Fibroblast of lung (primary cell): Measurements from ENCODE around the gene GCK. TPM values are rescaled to one million over a fixed set of nuclear protein-coding genes. Genes with fewer than 3 reads are reported as not detected.
A peak's percentile ranks its signal among the peaks of the same experiment; 100 is the strongest.

Experiments used
- DNase-seq, 2 donors: peaks; one replicate each; pipeline versions ENCODE4 v3.0.0 to v3.0.0-alpha.2; 2010; ENCODE audit warnings: low read depth in 2 of 2
- H2AFZ ChIP-seq: 2 replicates; pipeline ENCODE4 v1.5.1; 2012; ENCODE audit warnings: low read length, control low read depth, inconsistent platforms
- H3K27ac ChIP-seq: 2 replicates; pipeline ENCODE4 v1.5.1; 2011; ENCODE audit warnings: low read length, control low read depth; ENCODE audit not compliant: insufficient read depth
- H3K27me3 ChIP-seq: 2 replicates; pipeline ENCODE4 v1.5.1; 2011; ENCODE audit warnings: mild to moderate bottlenecking, low read length; ENCODE audit not compliant: control insufficient read depth, insufficient read depth
- H3K36me3 ChIP-seq: 2 replicates; pipeline ENCODE4 v1.5.1; 2011; ENCODE audit warnings: low read length; ENCODE audit not compliant: control insufficient read depth, insufficient read depth
- H3K4me1 ChIP-seq: 2 replicates; pipeline ENCODE4 v1.5.1; 2011; ENCODE audit warnings: low read length; ENCODE audit not compliant: control insufficient read depth, insufficient read depth; ENCODE audit errors: extremely low read depth
- H3K4me2 ChIP-seq: 2 replicates; pipeline ENCODE4 v1.5.1; 2011; ENCODE audit warnings: low read length, control low read depth; ENCODE audit not compliant: insufficient read depth; ENCODE audit errors: extremely low read depth
- H3K4me3 ChIP-seq, 4 experiments: fragments of 200-600 bp in 1 of 4; sonication (generic) in 1 of 4; replicated peaks in 1 of 4; 2 replicates each; pipeline ENCODE4 v1.5.1; 2011 to 2016; ENCODE audit warnings: low read length in 4 of 4, low read depth in 3 of 4, mild to moderate bottlenecking in 3 of 4, control low read depth in 2 of 4, inconsistent platforms in 1 of 4, mixed read lengths in 1 of 4; ENCODE audit not compliant: insufficient read depth in 1 of 4; ENCODE audit errors: control extremely low read depth in 1 of 4
- H3K79me2 ChIP-seq: 2 replicates; pipeline ENCODE4 v1.5.1; 2012; ENCODE audit warnings: mild to moderate bottlenecking, low read length, inconsistent platforms; ENCODE audit not compliant: control insufficient read depth, insufficient read depth
- H3K9ac ChIP-seq: 2 replicates; pipeline ENCODE4 v1.5.1; 2011; ENCODE audit warnings: mild to moderate bottlenecking, low read length, control low read depth; ENCODE audit not compliant: insufficient read depth
- H3K9me3 ChIP-seq: 2 replicates; pipeline ENCODE4 v1.5.1; 2012; ENCODE audit warnings: low read depth, low read length; ENCODE audit not compliant: control insufficient read depth, insufficient read depth
- H4K20me1 ChIP-seq: 2 replicates; pipeline ENCODE4 v1.5.1; 2011; ENCODE audit warnings: low read length; ENCODE audit not compliant: control insufficient read depth, insufficient read depth; ENCODE audit errors: extremely low read depth
- EZH2 ChIP-seq: IDR thresholded peaks from 2 replicates; pipeline ENCODE4 v1.5.1; 2012; ENCODE audit warnings: low read length, control low read depth, mild to moderate bottlenecking; ENCODE audit errors: missing control alignments
- polyA plus RNA-seq, 2 donors: library from polyadenylated mRNA; depleted of rRNA in 1 of 2; stranded (reverse) in 1 of 2; unstranded in 1 of 2; fragments of >200 nt; gene quantifications; 2 replicates each; pipeline ENCODE4 v1.2.1, GENCODE V29; 2011 to 2012; ENCODE audit warnings: missing spikeins in 1 of 2
- total RNA-seq: library from RNA; depleted of rRNA; stranded (reverse); fragments of >200 nt; gene quantifications from 2 replicates; pipeline ENCODE4 v1.2.1, GENCODE V29; 2014
- TF ChIP-seq, protein P1 (sequence below), 2 donors: IDR thresholded peaks in 1 of 2; conservative IDR thresholded peaks in 1 of 2; 1 replicate in 1 of 2; 2 replicates in 1 of 2; pipeline ENCODE4 v1.5.1; 2011 to 2012; ENCODE audit warnings: low read length in 2 of 2, control low read depth in 1 of 2, inconsistent platforms in 1 of 2, low read depth in 1 of 2, mild to moderate bottlenecking in 1 of 2

The GCK gene
- total and polyA plus RNA-seq, 2 donors (not counting 1 experiment from before 2014, with no cell fraction given): 0.14 to 1.7 TPM

DNA sequence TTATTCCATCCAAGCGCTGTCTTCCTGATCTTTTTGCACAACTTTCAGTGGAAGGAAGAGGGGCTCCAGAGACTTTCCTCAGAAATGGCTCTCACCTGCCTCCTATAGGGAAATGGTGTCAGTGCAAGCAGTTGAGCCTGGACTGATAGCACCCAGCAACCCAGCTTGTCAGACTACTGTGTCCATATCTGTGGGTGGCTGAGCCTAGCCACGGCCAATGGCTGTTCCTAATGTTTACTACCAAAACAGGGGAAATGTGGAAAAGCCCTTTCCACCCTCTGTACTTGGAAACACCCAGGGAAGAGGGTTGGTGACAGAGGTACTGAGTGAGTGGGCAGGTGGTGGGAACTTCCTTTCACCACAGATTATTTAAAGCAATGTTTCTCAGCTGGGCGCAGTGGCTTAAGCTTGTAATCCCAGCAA lies 7.2 kb upstream of the GCK start:
- Histone ChIP-seq H3K9ac (no peak overlapping the region), H3K27me3 (peaks cover 5% of the 10 kb centered on the region), H2AFZ (no peak overlapping the region), H3K79me2 (peaks cover 5% of the 10 kb centered on the region), H3K4me3 (no peak overlapping the region), H3K27ac (no peak overlapping the region), H3K9me3 (no peaks in the 10 kb centered on the region), H4K20me1 (no peaks in the 10 kb centered on the region), H3K4me1 (no peaks in the 10 kb centered on the region), H3K36me3 (no peaks in the 10 kb centered on the region), H3K4me2 (no peak overlapping the region)
- TF ChIP-seq, protein P1, sequence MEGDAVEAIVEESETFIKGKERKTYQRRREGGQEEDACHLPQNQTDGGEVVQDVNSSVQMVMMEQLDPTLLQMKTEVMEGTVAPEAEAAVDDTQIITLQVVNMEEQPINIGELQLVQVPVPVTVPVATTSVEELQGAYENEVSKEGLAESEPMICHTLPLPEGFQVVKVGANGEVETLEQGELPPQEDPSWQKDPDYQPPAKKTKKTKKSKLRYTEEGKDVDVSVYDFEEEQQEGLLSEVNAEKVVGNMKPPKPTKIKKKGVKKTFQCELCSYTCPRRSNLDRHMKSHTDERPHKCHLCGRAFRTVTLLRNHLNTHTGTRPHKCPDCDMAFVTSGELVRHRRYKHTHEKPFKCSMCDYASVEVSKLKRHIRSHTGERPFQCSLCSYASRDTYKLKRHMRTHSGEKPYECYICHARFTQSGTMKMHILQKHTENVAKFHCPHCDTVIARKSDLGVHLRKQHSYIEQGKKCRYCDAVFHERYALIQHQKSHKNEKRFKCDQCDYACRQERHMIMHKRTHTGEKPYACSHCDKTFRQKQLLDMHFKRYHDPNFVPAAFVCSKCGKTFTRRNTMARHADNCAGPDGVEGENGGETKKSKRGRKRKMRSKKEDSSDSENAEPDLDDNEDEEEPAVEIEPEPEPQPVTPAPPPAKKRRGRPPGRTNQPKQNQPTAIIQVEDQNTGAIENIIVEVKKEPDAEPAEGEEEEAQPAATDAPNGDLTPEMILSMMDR (conservative IDR thresholded peaks at IDR 0.05 in 1 of 2, IDR thresholded peaks at IDR 0.05 in 1 of 2; ENCODE audit: low read depth in 1 of 2, low read length in 2 of 2): peak; percentile 83 to 94
- TF ChIP-seq EZH2: no peak
- peak; percentile 30 to 62 for DNase-seq

DNA sequence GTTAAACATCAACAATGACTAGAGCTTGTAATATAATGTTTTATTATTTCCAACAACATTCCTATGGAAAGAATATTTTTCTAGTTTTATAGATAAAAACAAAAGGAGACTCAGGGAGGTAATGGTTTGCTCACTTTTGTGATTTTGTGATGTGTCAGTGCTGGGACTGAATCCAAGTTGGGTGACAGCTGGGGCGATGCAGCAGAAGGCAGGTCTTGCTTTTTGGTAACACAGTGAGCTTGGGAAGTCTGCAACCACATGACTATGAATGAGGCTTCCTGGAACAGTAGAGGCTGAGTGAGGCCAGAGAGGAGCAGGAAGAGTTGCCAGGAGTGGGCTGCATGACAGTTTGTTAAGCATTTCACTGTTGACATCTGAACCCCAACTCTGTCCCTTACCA lies 6.7 kb upstream of the GCK start:
- Histone ChIP-seq H4K20me1 (no peaks in the 10 kb centered on the region), H3K4me1 (no peaks in the 10 kb centered on the region), H3K9me3 (no peaks in the 10 kb centered on the region), H3K79me2 (peaks cover under 1% of the 10 kb centered on the region), H3K4me2 (no peak overlapping the region), H3K36me3 (no peaks in the 10 kb centered on the region), H3K4me3 (no peak overlapping the region), H2AFZ (no peak overlapping the region), H3K27me3 (peaks cover 5% of the 10 kb centered on the region), H3K27ac (no peak overlapping the region), H3K9ac (no peak overlapping the region)
- no peak for DNase-seq
- TF ChIP-seq, protein P1 (conservative IDR thresholded peaks at IDR 0.05 in 1 of 2, IDR thresholded peaks at IDR 0.05 in 1 of 2; ENCODE audit: low read depth in 1 of 2, low read length in 2 of 2): no peak
- no peak for TF ChIP-seq EZH2

DNA sequence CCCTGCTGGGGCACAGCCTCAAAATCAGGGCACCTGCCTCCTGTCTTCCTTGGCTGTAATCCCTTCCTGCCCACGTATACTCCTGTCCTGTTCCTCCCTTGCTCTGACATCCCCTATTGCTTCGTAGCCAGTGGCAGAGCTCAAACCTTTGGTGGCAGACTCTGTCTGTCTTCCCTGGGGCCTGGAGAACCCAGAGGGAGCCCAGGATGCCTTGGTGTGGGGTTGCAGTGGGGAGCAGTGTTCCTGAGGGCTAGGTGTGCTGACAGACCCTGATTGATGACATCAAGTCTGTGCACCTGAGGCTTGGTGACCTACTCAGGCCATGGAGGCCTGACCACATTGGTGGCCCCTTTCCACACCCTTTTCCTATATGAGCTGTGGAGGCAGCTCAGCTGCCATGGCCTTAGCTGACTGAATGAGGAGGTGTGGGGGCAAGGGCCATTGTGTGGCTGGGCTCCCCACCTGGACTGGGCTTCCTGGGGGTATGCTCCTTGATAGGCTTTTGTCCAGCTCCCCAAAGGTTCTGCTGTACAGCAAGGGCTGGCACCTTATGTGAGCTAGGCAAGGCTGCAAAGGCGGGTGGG lies 5.4 kb upstream of the GCK start:
- no peaks in the 10 kb centered on the region for H3K36me3 ChIP-seq
- H2AFZ ChIP-seq: no peak overlapping the region

More for the DNA sequence above, 5.4 kb upstream of the GCK start:
- Histone ChIP-seq H4K20me1 (no peaks in the 10 kb centered on the region), H3K27me3 (peaks cover 9% of the 10 kb centered on the region), H3K79me2 (no peaks in the 10 kb centered on the region), H3K4me3 (no peak overlapping the region), H3K4me1 (no peaks in the 10 kb centered on the region), H3K9me3 (no peaks in the 10 kb centered on the region), H3K27ac (no peak overlapping the region), H3K4me2 (no peak overlapping the region), H3K9ac (no peak overlapping the region)
- TF ChIP-seq EZH2: no peak
- TF ChIP-seq, protein P1 (conservative IDR thresholded peaks at IDR 0.05 in 1 of 2, IDR thresholded peaks at IDR 0.05 in 1 of 2; ENCODE audit: low read depth in 1 of 2, low read length in 2 of 2): no peak
- no peak for DNase-seq
